GM06990 (cell line): ENCODE data around the gene ASIC3.

Experiments used
- DNase-seq: peaks from one replicate; pipeline ENCODE4 v3.0.0-alpha.2; 2011; ENCODE audit not compliant: insufficient read length; ENCODE audit errors: extremely low read depth
- H3K27me3 ChIP-seq: replicated peaks from 2 replicates; pipeline ENCODE4 v1.6.0; 2011; ENCODE audit warnings: low read length; ENCODE audit not compliant: control insufficient read depth, insufficient read depth
- H3K36me3 ChIP-seq: 2 replicates; pipeline ENCODE4 v1.5.1; 2011; ENCODE audit warnings: low read length; ENCODE audit not compliant: control insufficient read depth, insufficient read depth
- H3K4me3 ChIP-seq: replicated peaks from 2 replicates; pipeline ENCODE4 v1.5.1; 2011; ENCODE audit warnings: low read depth, mild to moderate bottlenecking, control low read depth, low read length
- TF ChIP-seq, protein P1 (sequence below): IDR thresholded peaks from 2 replicates; pipeline ENCODE4 v1.5.1; 2011; ENCODE audit warnings: low read length, control low read depth, mild to moderate bottlenecking, inconsistent platforms; ENCODE audit not compliant: insufficient read depth, poor library complexity, severe bottlenecking

The ASIC3 gene

DNA sequence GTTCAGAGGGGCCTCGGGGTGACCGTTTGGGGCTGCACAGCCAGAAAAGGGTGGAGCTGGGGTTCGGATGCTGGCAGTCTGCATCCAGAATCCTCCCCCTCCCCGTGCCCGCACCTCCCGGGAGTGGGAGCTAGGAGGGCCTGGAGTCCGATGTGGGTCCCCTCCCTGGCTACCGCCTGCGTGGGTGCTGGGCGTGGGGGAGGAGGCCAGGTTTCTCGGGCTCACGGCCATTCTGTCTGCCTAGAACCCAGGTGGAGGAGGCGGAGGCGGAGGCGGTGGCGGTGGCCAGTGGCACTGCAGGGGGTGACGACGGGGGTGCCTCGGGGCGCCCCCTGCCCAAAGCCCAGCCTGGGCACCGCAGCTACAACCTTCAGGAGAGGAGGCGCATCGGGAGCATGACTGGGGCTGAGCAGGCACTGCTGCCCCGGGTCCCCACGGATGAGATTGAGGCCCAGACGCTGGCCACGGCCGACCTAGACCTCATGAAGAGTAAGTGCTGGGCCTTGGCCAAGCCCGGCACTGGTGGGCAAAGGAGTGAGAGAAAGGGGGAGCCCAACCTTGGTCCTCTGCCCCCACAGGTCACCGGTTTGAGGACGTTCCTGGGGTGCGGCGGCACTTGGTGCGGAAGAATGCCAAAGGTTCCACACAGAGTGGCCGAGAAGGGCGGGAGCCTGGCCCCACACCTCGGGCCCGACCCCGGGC lies 18.1 kb downstream of the ASIC3 start:
- no peak overlapping the region for H3K4me3 ChIP-seq
- TF ChIP-seq, protein P1, sequence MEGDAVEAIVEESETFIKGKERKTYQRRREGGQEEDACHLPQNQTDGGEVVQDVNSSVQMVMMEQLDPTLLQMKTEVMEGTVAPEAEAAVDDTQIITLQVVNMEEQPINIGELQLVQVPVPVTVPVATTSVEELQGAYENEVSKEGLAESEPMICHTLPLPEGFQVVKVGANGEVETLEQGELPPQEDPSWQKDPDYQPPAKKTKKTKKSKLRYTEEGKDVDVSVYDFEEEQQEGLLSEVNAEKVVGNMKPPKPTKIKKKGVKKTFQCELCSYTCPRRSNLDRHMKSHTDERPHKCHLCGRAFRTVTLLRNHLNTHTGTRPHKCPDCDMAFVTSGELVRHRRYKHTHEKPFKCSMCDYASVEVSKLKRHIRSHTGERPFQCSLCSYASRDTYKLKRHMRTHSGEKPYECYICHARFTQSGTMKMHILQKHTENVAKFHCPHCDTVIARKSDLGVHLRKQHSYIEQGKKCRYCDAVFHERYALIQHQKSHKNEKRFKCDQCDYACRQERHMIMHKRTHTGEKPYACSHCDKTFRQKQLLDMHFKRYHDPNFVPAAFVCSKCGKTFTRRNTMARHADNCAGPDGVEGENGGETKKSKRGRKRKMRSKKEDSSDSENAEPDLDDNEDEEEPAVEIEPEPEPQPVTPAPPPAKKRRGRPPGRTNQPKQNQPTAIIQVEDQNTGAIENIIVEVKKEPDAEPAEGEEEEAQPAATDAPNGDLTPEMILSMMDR: no peak
- H3K27me3 ChIP-seq: no peaks in the 10 kb centered on the region
- no peak for DNase-seq
- H3K36me3 ChIP-seq: peaks cover 34% of the 10 kb centered on the region

DNA sequence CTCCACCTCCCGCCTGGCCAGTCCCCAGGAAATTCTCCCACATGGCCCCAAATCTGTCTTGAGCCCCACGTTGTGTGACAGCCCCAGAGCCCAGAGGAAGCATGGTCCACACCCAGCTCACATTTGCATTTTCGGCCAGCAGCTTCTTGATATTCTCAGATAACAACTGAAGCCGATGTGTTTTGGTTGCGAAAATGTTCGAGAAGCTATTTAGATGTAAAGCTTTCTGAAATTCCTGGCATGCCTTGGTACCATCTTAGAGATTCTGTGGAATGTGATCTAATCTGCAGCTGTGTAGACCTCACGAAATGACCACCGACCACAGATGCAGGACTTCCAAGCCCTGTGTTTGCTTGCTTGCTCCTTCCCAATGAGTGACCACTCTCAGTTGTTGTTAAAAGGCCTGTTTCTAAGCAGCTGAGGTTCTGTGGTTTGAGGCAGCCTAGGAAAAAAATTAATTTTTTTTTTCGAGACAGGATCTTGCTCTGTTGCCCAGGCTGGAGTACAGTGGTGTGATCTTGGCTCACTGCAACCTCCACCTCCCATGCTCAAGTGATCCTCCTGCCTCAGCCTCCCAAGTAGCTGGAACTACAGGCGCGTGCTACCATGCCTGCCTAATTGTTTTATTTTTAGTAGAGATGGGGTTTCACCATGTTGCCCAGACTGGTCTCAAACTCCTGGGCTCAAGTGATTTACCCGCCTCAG lies 19.9 kb downstream of the ASIC3 start:
- TF ChIP-seq, protein P1: no peak
- Histone ChIP-seq H3K36me3 (peaks cover 30% of the 10 kb centered on the region), H3K4me3 (no peak overlapping the region), H3K27me3 (no peaks in the 10 kb centered on the region)
- DNase-seq: no peak

DNA sequence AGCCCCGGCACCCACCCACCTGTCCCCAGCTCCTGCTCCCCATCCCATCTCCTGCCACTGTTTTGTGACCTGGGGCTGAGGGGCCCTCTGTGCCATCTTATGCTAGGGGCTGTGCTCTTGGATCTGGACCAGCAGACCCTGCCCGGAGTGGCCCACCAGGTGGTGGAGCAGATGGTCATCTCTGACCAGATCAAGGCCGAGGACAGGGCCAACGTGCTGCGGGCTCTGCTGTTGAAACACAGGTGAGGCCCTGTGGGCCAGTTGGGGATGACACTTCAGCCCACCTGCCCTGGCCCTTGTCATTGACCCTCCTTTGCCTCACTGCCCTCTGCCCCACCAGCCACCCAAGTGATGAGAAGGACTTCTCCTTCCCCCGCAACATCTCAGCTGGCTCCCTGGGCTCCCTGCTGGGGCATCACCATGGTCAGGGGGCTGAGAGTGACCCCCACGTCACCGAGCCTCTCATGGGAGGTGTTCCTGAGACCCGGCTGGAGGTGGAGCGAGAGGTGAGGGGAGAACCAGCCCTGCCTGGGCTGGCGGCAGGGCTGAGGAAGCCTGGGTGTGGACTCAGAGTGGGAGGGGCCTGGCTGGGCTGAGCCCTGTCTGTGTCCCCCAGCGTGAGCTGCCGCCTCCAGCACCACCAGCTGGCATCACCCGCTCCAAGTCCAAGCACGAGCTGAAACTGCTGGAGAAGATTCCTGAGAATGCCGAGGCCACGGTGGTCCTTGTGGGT lies 21.7 kb downstream of the ASIC3 start:
- Histone ChIP-seq H3K4me3 (no peak overlapping the region), H3K27me3 (no peaks in the 10 kb centered on the region), H3K36me3 (peaks cover 41% of the 10 kb centered on the region)
- no peak for DNase-seq
- TF ChIP-seq, protein P1: no peak

DNA sequence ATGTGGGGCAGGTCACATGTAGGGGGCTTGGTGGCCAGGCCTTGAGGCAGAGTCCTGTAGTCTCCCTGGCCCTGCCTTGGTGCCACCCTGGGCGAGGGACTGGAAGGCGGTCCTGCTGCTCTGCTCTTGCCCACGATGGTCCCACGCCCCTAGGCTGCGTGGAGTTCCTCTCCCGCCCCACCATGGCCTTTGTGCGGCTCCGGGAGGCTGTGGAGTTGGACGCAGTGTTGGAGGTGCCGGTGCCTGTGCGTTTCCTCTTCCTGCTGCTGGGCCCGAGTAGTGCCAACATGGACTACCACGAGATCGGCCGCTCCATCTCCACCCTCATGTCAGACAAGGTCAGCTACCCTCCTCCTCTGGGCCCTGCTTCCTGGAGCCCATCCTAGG lies 22.2 kb downstream of the ASIC3 start:
- no peaks in the 10 kb centered on the region for H3K27me3 ChIP-seq
- DNase-seq: no peak
- H3K36me3 ChIP-seq: peaks cover 43% of the 10 kb centered on the region
- TF ChIP-seq, protein P1: no peak
- H3K4me3 ChIP-seq: no peak overlapping the region

DNA sequence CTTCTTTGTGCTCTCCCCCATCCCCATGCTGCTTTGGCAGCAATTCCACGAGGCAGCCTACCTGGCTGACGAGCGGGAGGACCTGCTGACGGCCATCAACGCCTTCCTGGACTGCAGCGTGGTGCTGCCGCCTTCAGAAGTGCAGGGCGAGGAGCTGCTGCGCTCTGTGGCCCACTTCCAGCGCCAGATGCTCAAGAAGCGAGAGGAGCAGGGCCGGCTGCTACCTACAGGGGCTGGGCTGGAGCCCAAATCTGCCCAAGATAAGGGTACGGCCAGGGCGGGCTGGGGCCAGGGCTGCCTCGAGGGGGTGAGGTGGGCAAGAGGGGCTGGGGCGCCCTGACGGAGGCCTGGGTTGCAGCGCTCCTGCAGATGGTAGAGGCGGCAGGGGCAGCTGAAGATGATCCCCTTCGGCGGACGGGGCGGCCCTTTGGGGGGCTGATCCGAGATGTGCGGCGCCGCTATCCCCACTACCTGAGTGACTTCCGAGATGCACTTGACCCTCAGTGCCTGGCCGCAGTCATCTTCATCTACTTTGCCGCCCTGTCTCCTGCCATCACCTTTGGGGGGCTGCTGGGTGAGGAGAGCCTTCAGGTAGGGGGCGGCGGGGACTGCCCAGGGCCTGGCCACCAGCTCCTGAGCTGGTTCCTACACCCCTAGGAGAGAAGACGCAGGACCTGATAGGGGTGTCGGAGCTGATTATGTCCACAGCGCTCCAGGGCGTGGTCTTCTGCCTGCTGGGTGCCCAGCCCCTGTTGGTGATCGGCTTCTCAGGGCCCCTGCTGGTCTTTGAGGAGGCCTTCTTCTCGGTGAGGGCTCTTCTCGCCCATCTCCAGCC lies 22.9 kb downstream of the ASIC3 start:
- TF ChIP-seq, protein P1: no peak
- DNase-seq: no peak
- no peaks in the 10 kb centered on the region for H3K27me3 ChIP-seq
- no peak overlapping the region for H3K4me3 ChIP-seq
- H3K36me3 ChIP-seq: peaks cover 47% of the 10 kb centered on the region
